DND-41 (cell line): ENCODE results near the gene NEURL1.

Experiments used
- ATAC-seq: fragments of 200-7000 bp; cut with Tn5 transposase; 3 replicates; pipeline ENCODE4 v1.9.1; 2021; ENCODE audit warnings: low read depth; ENCODE audit not compliant: insufficient read depth
- DNase-seq: peaks from one replicate; pipeline ENCODE4 v3.0.0-alpha.2; 2020
- H2AFZ ChIP-seq: 2 replicates; pipeline ENCODE4 v1.6.0; 2012; ENCODE audit warnings: low read depth, low read length
- H3K27ac ChIP-seq: 2 replicates; pipeline ENCODE4 v1.5.1; 2012; ENCODE audit warnings: low read length, inconsistent platforms
- H3K27me3 ChIP-seq: fragments of 200-600 bp; sonication (generic); 2 replicates; pipeline ENCODE4 v1.6.0; 2012; ENCODE audit warnings: low read length, mild to moderate bottlenecking, inconsistent platforms; ENCODE audit not compliant: insufficient read depth, poor library complexity
- H3K36me3 ChIP-seq: 2 replicates; pipeline ENCODE4 v1.5.1; 2012; ENCODE audit warnings: low read length, inconsistent platforms; ENCODE audit not compliant: insufficient read depth
- H3K4me1 ChIP-seq: 2 replicates; pipeline ENCODE4 v1.5.1; 2012; ENCODE audit warnings: mild to moderate bottlenecking, low read length; ENCODE audit not compliant: insufficient read depth
- H3K4me2 ChIP-seq: 2 replicates; pipeline ENCODE4 v1.6.0; 2012; ENCODE audit warnings: mild to moderate bottlenecking, moderate library complexity, low read length, inconsistent platforms; ENCODE audit not compliant: insufficient read depth
- H3K4me3 ChIP-seq, 2 experiments: fragments of 200-600 bp in 1 of 2; shearing (Covaris generic) in 1 of 2; 2 replicates each; pipeline ENCODE4 v1.5.1; 2012 to 2016; ENCODE audit warnings: inconsistent platforms in 2 of 2, low read length in 2 of 2, mild to moderate bottlenecking in 2 of 2, low read depth in 1 of 2, moderate library complexity in 1 of 2
- H3K79me2 ChIP-seq: 2 replicates; pipeline ENCODE4 v1.6.0; 2012; ENCODE audit warnings: low read length, inconsistent platforms; ENCODE audit not compliant: insufficient read depth
- H3K9ac ChIP-seq: 2 replicates; pipeline ENCODE4 v1.6.0; 2012; ENCODE audit warnings: low read depth, mild to moderate bottlenecking, inconsistent platforms, low read length, moderate library complexity
- H3K9me3 ChIP-seq: 2 replicates; pipeline ENCODE4 v1.5.1; 2012; ENCODE audit warnings: low read length, moderate library complexity, mild to moderate bottlenecking, inconsistent platforms; ENCODE audit not compliant: insufficient read depth, severe bottlenecking
- H4K20me1 ChIP-seq: 2 replicates; pipeline ENCODE4 v1.6.0; 2012; ENCODE audit warnings: low read length; ENCODE audit not compliant: insufficient read depth
- CTCF ChIP-seq: IDR thresholded peaks from 2 replicates; pipeline ENCODE4 v1.5.1; 2012; ENCODE audit warnings: borderline replicate concordance, low read length, moderate library complexity, mild to moderate bottlenecking; ENCODE audit not compliant: poor library complexity, severe bottlenecking; ENCODE audit errors: extremely low read depth
- EZH2 ChIP-seq: IDR thresholded peaks from 3 replicates; pipeline ENCODE4 v1.6.1; 2012; ENCODE audit warnings: borderline replicate concordance, low read depth, mild to moderate bottlenecking, moderate library complexity, low read length, inconsistent platforms; ENCODE audit not compliant: severe bottlenecking

NEURL1 gene

GRCh38 chr10:103445767-103446567, 47.5 kb upstream of the NEURL1 start:
- H3K4me3 ChIP-seq = no peak overlapping the region
- DNase-seq (no peak), ATAC-seq (no peak)
- peaks cover 87% of the 10 kb centered on the region for H3K36me3 ChIP-seq
- no peak overlapping the region for H3K4me2 ChIP-seq
- no peaks in the 10 kb centered on the region for H3K9me3 ChIP-seq
- peaks cover 12% of the 10 kb centered on the region for H3K4me1 ChIP-seq
- no peaks in the 10 kb centered on the region for H3K27me3 ChIP-seq
- no peak for TF ChIP-seq CTCF
- no peak overlapping the region for H3K9ac ChIP-seq
- H4K20me1 ChIP-seq = peaks cover 13% of the 10 kb centered on the region; the same call in 1 of the 2 replicates
- no peak overlapping the region for H3K27ac ChIP-seq
- H2AFZ ChIP-seq = no peak overlapping the region
- H3K79me2 ChIP-seq = no peaks in the 10 kb centered on the region

- Histone ChIP-seq H3K79me2 (peaks cover 7% of the 10 kb centered on the region; the same call in 1 of the 2 replicates), H3K4me2 (no peak overlapping the region), H3K27ac (no peak overlapping the region), H3K36me3 (peaks cover 75% of the 10 kb centered on the region), H4K20me1 (peaks cover 13% of the 10 kb centered on the region; the same call in 1 of the 2 replicates), H3K9ac (no peak overlapping the region), H3K9me3 (no peaks in the 10 kb centered on the region), H3K4me3 (no peak overlapping the region), H3K27me3 (no peaks in the 10 kb centered on the region), H3K4me1 (peaks cover 22% of the 10 kb centered on the region), H2AFZ (no peak overlapping the region)
- TF ChIP-seq CTCF = no peak
- no peak for TF ChIP-seq EZH2
- DNase-seq (no peak), ATAC-seq (no peak)
Observed at GRCh38 chr10:103447187-103447586, 46.3 kb upstream of the NEURL1 start.

GRCh38 chr10:103448746-103449145, 44.8 kb upstream of the NEURL1 start:
- H2AFZ ChIP-seq = no peak overlapping the region
- no peak overlapping the region for H3K9ac ChIP-seq
- peaks cover 9% of the 10 kb centered on the region; the same call in 1 of the 2 replicates for H4K20me1 ChIP-seq
- TF ChIP-seq EZH2 (no peak), CTCF (no peak)
- no peak overlapping the region for H3K27ac ChIP-seq
- peaks cover 59% of the 10 kb centered on the region for H3K36me3 ChIP-seq
- no peaks in the 10 kb centered on the region for H3K27me3 ChIP-seq
- no peaks in the 10 kb centered on the region for H3K9me3 ChIP-seq
- no peak overlapping the region for H3K4me2 ChIP-seq
- peaks cover 7% of the 10 kb centered on the region; the same call in 1 of the 2 replicates for H3K79me2 ChIP-seq
- peaks cover 31% of the 10 kb centered on the region for H3K4me1 ChIP-seq
- ATAC-seq (no peak), DNase-seq (no peak)
- H3K4me3 ChIP-seq = no peak overlapping the region
